ENCODE results near the gene TMEM272.

The TMEM272 gene

GRCh38 chr13:51764184-51765141, 80.5 kb downstream of the TMEM272 start:
- H3K4me1 ChIP-seq (ENCODE audit: control insufficient read depth, insufficient read depth, low read length): peaks cover 46% of the 10 kb centered on the region
- no peaks in the 10 kb centered on the region for H3K27me3 ChIP-seq (replicated peaks; ENCODE audit: control insufficient read depth, insufficient read depth, low read length)
- peak; percentile 68 for DNase-seq (ENCODE audit: low read depth)
- no peaks in the 10 kb centered on the region for H3K36me3 ChIP-seq (ENCODE audit: control insufficient read depth, insufficient read depth, low read length, severe bottlenecking)
- H3K9me3 ChIP-seq (ENCODE audit: control insufficient read depth, low read length): no peaks in the 10 kb centered on the region
- peak overlapping the region; percentile 74 for H3K9ac ChIP-seq (ENCODE audit: low read length)
- peak overlapping the region; percentile 70 for H3K4me3 ChIP-seq (ENCODE audit: low read length)

- Histone ChIP-seq H3K27me3 (replicated peaks; ENCODE audit: control insufficient read depth, insufficient read depth, low read length) (no peaks in the 10 kb centered on the region), H3K9ac (ENCODE audit: low read length) (no peak overlapping the region), H3K4me3 (ENCODE audit: low read length) (no peak overlapping the region), H3K36me3 (ENCODE audit: control insufficient read depth, insufficient read depth, low read length, severe bottlenecking) (peaks cover 3% of the 10 kb centered on the region), H3K9me3 (ENCODE audit: control insufficient read depth, low read length) (no peaks in the 10 kb centered on the region), H3K4me1 (ENCODE audit: control insufficient read depth, insufficient read depth, low read length) (peaks cover 38% of the 10 kb centered on the region)
- no peak for DNase-seq (ENCODE audit: low read depth)
Measured at GRCh38 chr13:51763486-51763885, 81.5 kb downstream of the TMEM272 start.
